ENCODE measurements around the gene C3orf18.

GRCh38 chr3:50554553-50554952 is 13.0 kb downstream of the C3orf18 start:
- no peak for TF ChIP-seq CTCF (IDR thresholded peaks at IDR 0.05)
- TF ChIP-seq POLR2A (IDR thresholded peaks at IDR 0.05): no peak

All from sigmoid colon (tissue), 3 donors.